Chondrocyte (in vitro differentiated cells): ENCODE results near the gene MFAP5. TPM values are rescaled to one million over a fixed set of nuclear protein-coding genes. Genes with fewer than 3 reads are reported as not detected.

ENCODE experiments used
- DNase-seq: peaks from one replicate; pipeline ENCODE4 v3.0.0; 2021; ENCODE audit warnings: mixed read lengths, low spot score
- H3K27ac Mint-ChIP-seq: one replicate; pipeline ENCODE4 v1.8.0; 2021; ENCODE audit warnings: mild to moderate bottlenecking, moderate library complexity, mixed read lengths; ENCODE audit not compliant: unreplicated experiment
- H3K27me3 Mint-ChIP-seq: 2 replicates; pipeline ENCODE4 v1.8.0; 2021; ENCODE audit warnings: low read depth, mixed read lengths
- H3K36me3 Mint-ChIP-seq: 2 replicates; pipeline ENCODE4 v1.8.0; 2021; ENCODE audit warnings: low read depth, mixed read lengths
- H3K4me1 Mint-ChIP-seq: 2 replicates; pipeline ENCODE4 v1.8.0; 2021; ENCODE audit warnings: low read depth, mild to moderate bottlenecking, mixed read lengths
- H3K4me3 Mint-ChIP-seq: one replicate; pipeline ENCODE4 v1.8.0; 2021; ENCODE audit warnings: mild to moderate bottlenecking, moderate library complexity, mixed read lengths; ENCODE audit not compliant: unreplicated experiment
- H3K9me3 Mint-ChIP-seq: 2 replicates; pipeline ENCODE4 v1.8.0; 2021; ENCODE audit warnings: low read depth, mixed read lengths
- CTCF ChIP-seq: fragments of 200-600 bp; sonication (generic); IDR thresholded peaks from 2 replicates; pipeline ENCODE4 v1.5.0; 2021; ENCODE audit warnings: antibody characterized with exemption, mild to moderate bottlenecking, moderate library complexity
- long read RNA-seq: library from polyadenylated mRNA; stranded (forward); transcript quantifications from one replicate; pipeline ENCODE4 v2.0.0, GENCODE V29; 2021
- total RNA-seq: library from RNA; stranded (reverse); gene quantifications from 3 replicates; pipeline ENCODE4 v1.2.1, GENCODE V29; 2021

The MFAP5 gene
- total RNA-seq, result 16.2 to 40.2 TPM (median 38.0 TPM) in 3 replicates
- long read RNA-seq, transcript MFAP5-201 (10 exons, 2,845 nt), result major isoform, 35 of 44 reads
- long read RNA-seq, partial matches to known transcripts, result 4 of 44 reads
- long read RNA-seq, other reads (novel, unspliced or antisense), result 2 of 44 reads

- Mint-ChIP-seq H3K4me3 (no peak within 1 kb of the TSS), H3K27me3 (peaks cover 2% of the 10 kb centered on the region), H3K36me3 (peaks cover 2% of the 10 kb centered on the region), H3K9me3 (no peaks in the 10 kb centered on the region), H3K27ac (no peak within 1 kb of the TSS), H3K4me1 (peaks cover 23% of the 10 kb centered on the region)
- DNase-seq, result no peak
- TF ChIP-seq CTCF, result no peak
Observed at GRCh38 chr12:8662593-8662992, at the start of gene MFAP5. MFAP5 (minus strand) TSS chr12:8662826; CDS start chr12:8662104, 722 bp downstream.

- H3K36me3 Mint-ChIP-seq, result peaks cover 3% of the 10 kb centered on the region
- TF ChIP-seq CTCF, result no peak
- no peaks in the 10 kb centered on the region for H3K9me3 Mint-ChIP-seq
- peak overlapping the region; percentile 22 for H3K27ac Mint-ChIP-seq
- no peak for DNase-seq
- H3K27me3 Mint-ChIP-seq, result no peaks in the 10 kb centered on the region
- peaks cover 35% of the 10 kb centered on the region for H3K4me1 Mint-ChIP-seq
- no peak overlapping the region for H3K4me3 Mint-ChIP-seq
Observed at GRCh38 chr12:8709124-8709830, 46.7 kb upstream of the MFAP5 start.

- peaks cover 42% of the 10 kb centered on the region for H3K4me1 Mint-ChIP-seq
- no peak overlapping the region for H3K4me3 Mint-ChIP-seq
- H3K9me3 Mint-ChIP-seq, result no peaks in the 10 kb centered on the region
- no peak for TF ChIP-seq CTCF
- H3K27me3 Mint-ChIP-seq, result no peaks in the 10 kb centered on the region
- peaks cover 2% of the 10 kb centered on the region for H3K36me3 Mint-ChIP-seq
- no peak for DNase-seq
- H3K27ac Mint-ChIP-seq, result no peak overlapping the region
Observed at GRCh38 chr12:8702159-8702558, 39.5 kb upstream of the MFAP5 start.

- H3K4me1 Mint-ChIP-seq, result peaks cover 51% of the 10 kb centered on the region
- no peaks in the 10 kb centered on the region for H3K27me3 Mint-ChIP-seq
- DNase-seq, result no peak
- no peaks in the 10 kb centered on the region for H3K9me3 Mint-ChIP-seq
- H3K27ac Mint-ChIP-seq, result peak overlapping the region; percentile 41
- peak; percentile 15 for TF ChIP-seq CTCF
- H3K36me3 Mint-ChIP-seq, result peaks cover 2% of the 10 kb centered on the region
- H3K4me3 Mint-ChIP-seq, result no peak overlapping the region
Observed at GRCh38 chr12:8701046-8701660, 38.5 kb upstream of the MFAP5 start.

- TF ChIP-seq CTCF, result no peak
- Mint-ChIP-seq H3K36me3 (peaks cover 2% of the 10 kb centered on the region), H3K4me3 (peak overlapping the region; percentile 94), H3K9me3 (no peaks in the 10 kb centered on the region), H3K27ac (peak overlapping the region; percentile 93), H3K4me1 (peaks cover 51% of the 10 kb centered on the region), H3K27me3 (no peaks in the 10 kb centered on the region)
- DNase-seq, result no peak
Observed at GRCh38 chr12:8699714-8700113, 37.1 kb upstream of the MFAP5 start.
